C4-2B (cell line): ENCODE data around the gene KIF21A.

Source experiments
- H3K27ac ChIP-seq: fragments of 450-650 bp; 2 replicates; pipeline ENCODE4 v1.5.1; 2017
- CTCF ChIP-seq: fragments of 450-650 bp; conservative IDR thresholded peaks from 2 replicates; pipeline ENCODE4 v1.5.1; 2017; ENCODE audit warnings: mild to moderate bottlenecking
- ZFX ChIP-seq: fragments of 450-650 bp; IDR thresholded peaks from 2 replicates; pipeline ENCODE4 v1.6.1; 2017

The KIF21A gene

GRCh38 chr12:39344926-39345325, 98.0 kb downstream of the KIF21A start:
- H3K27ac ChIP-seq: no peak overlapping the region
- TF ChIP-seq CTCF: no peak
- TF ChIP-seq ZFX: no peak

DNA sequence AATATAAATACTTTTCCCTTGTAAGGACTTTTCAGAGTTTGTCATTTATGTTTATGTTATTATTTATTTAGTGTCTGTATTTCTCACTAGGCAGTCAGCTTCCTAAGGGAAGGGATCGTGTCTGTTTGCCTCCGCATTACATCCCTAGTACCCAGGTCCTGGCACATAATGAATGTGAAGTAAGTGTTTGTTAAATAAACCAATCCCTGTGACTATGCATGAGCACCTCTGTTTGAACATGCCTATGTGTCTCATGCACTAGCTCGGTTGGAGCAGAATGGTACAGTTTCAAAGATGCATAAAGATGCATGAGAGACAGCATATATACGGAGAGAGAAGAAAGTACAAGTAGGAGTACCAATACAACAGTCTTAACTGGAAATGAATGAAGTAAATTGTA, 99.3 kb downstream of the KIF21A start:
- TF ChIP-seq CTCF (no peak), ZFX (no peak)

GRCh38 chr12:39341761-39342160, 101.2 kb downstream of the KIF21A start:
- H3K27ac ChIP-seq: no peak overlapping the region
- TF ChIP-seq ZFX (no peak), CTCF (no peak)

More for the DNA sequence above, 99.3 kb downstream of the KIF21A start:
- no peak overlapping the region for H3K27ac ChIP-seq

DNA sequence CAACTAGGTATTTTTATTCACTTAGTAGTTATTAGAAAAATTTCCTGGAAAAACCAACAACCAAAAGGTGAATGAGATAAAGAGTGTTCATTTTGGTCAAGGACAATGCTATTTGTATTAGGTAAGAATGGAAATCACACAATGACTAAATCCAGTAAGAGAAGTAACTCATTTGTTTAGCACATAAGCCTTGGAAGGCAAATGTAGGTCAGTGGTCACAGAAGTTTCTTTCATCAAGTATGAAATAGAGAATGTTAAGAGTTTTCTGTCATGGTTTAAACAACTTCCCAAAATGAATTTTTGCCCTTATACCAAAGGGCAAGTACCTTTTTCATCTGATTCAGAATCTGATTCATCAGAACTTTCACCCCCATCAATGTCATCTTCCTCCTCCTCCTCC, 101.7 kb downstream of the KIF21A start:
- no peak overlapping the region for H3K27ac ChIP-seq
- TF ChIP-seq ZFX (no peak), CTCF (no peak)

GRCh38 chr12:39332661-39333175, 110.2 kb downstream of the KIF21A start:
- no peak overlapping the region for H3K27ac ChIP-seq

GRCh38 chr12:39331539-39332261, 111.2 kb downstream of the KIF21A start:
- H3K27ac ChIP-seq: no peak overlapping the region
- TF ChIP-seq ZFX: no peak
- TF ChIP-seq CTCF: no peak

More at GRCh38 chr12:39332661-39333175, 110.2 kb downstream of the KIF21A start:
- TF ChIP-seq ZFX (no peak), CTCF (no peak)

- TF ChIP-seq ZFX (no peak), CTCF (no peak)
- no peak overlapping the region for H3K27ac ChIP-seq
Observed at GRCh38 chr12:39329876-39330275, 113.0 kb downstream of the KIF21A start.
